Natural killer cell treated with Interleukin-12 subunit alpha and Interleukin-12 subunit beta and Interleukin-15 and Interleukin-18, amount 100 ng/mL, for 72 hours (primary cell): ENCODE measurements around the gene CNP. TPM values are rescaled to one million over a fixed set of nuclear protein-coding genes. Genes with fewer than 3 reads are reported as not detected.
"Not testable (repeated sequence)": the region's sequence is repeated elsewhere in the genome, so short reads cannot be mapped to it uniquely, and the experiment has no call there.

Experiments used
- ATAC-seq, 2 donors: fragments of 150-1000 bp; cut with Tn5 transposase in 1 of 2; sonication (Bioruptor Pico), chemical (Tn5 transposase) in 1 of 2; 2 replicates each; pipeline ENCODE4 v1.10.0; 2021
- DNase-seq: peaks from one replicate; pipeline ENCODE4 v3.0.0; 2022; ENCODE audit warnings: low spot score
- H3K27ac Mint-ChIP-seq, 2 donors: 1 replicate in 1 of 2; 2 replicates in 1 of 2; pipeline ENCODE4 v1.8.0; 2022; ENCODE audit warnings: mixed read lengths in 2 of 2, mild to moderate bottlenecking in 1 of 2, moderate library complexity in 1 of 2
- H3K27me3 Mint-ChIP-seq, 2 donors: 1 replicate in 1 of 2; 2 replicates in 1 of 2; pipeline ENCODE4 v1.8.0; 2022; ENCODE audit warnings: mixed read lengths in 2 of 2
- H3K36me3 Mint-ChIP-seq: one replicate; pipeline ENCODE4 v1.8.0; 2022; ENCODE audit warnings: mixed read lengths
- H3K4me1 Mint-ChIP-seq, 2 donors: 1 replicate in 1 of 2; 2 replicates in 1 of 2; pipeline ENCODE4 v1.8.0; 2022; ENCODE audit warnings: low read depth in 2 of 2, mixed read lengths in 2 of 2, mild to moderate bottlenecking in 1 of 2
- H3K4me3 Mint-ChIP-seq: one replicate; pipeline ENCODE4 v1.8.0; 2022; ENCODE audit warnings: mixed read lengths
- H3K9me3 Mint-ChIP-seq: 2 replicates; pipeline ENCODE4 v1.8.0; 2022; ENCODE audit warnings: mixed read lengths
- total RNA-seq, 2 donors: library from RNA; stranded (reverse); gene quantifications; one replicate each; pipeline ENCODE4 v1.2.3, GENCODE V29; 2022

Gene CNP
- total RNA-seq, 2 donors from 2014 or later, result 55.6 to 81.9 TPM

- H3K4me3 Mint-ChIP-seq, H3K9me3 Mint-ChIP-seq, ATAC-seq, H3K36me3 Mint-ChIP-seq, H3K27me3 Mint-ChIP-seq, DNase-seq: not testable (repeated sequence)
- peak overlapping the region in 1 of 2 donors; percentile 25 for H3K27ac Mint-ChIP-seq
- peaks cover 60 to 65% of the 10 kb centered on the region in 2 donors for H3K4me1 Mint-ChIP-seq
Observed at GRCh38 chr17:42013740-42014139, 47.1 kb downstream of the CNP start.

GRCh38 chr17:42016411-42016831 is 49.8 kb downstream of the CNP start:
- ATAC-seq (no peak), DNase-seq (no peak)
- peaks cover 55 to 65% of the 10 kb centered on the region in 2 donors for H3K4me1 Mint-ChIP-seq
- H3K36me3 Mint-ChIP-seq, result peaks cover 7% of the 10 kb centered on the region
- peak overlapping the region; percentile 99 for H3K27ac Mint-ChIP-seq
- no peaks in the 10 kb centered on the region for H3K9me3 Mint-ChIP-seq
- no peaks in the 10 kb centered on the region for H3K27me3 Mint-ChIP-seq
- H3K4me3 Mint-ChIP-seq, result peak overlapping the region; percentile 98

GRCh38 chr17:42016941-42017865 is 50.6 kb downstream of the CNP start, which contains the start of gene DNAJC7:
Gene DNAJC7 (minus strand): TSS chr17:42017439. CDS start chr17:42017416, 23 bp downstream.
- peaks cover 51 to 62% of the 10 kb centered on the region in 2 donors for H3K4me1 Mint-ChIP-seq
- no peaks in the 10 kb centered on the region for H3K9me3 Mint-ChIP-seq
- no peaks in the 10 kb centered on the region for H3K27me3 Mint-ChIP-seq
- peak; percentile 93 for DNase-seq
- peaks cover 7% of the 10 kb centered on the region for H3K36me3 Mint-ChIP-seq
- H3K4me3 Mint-ChIP-seq, result peak within 1 kb of the TSS; percentile 98
- ATAC-seq, result peak; percentile 94
- H3K27ac Mint-ChIP-seq, result peak within 1 kb of the TSS; percentile 99

GRCh38 chr17:42017866-42018200 is 51.2 kb downstream of the CNP start:
- Mint-ChIP-seq H3K27ac (peak overlapping the region; percentile 99), H3K4me1 (peaks cover 53 to 62% of the 10 kb centered on the region in 2 donors), H3K4me3 (peak overlapping the region; percentile 98), H3K36me3 (peaks cover 7% of the 10 kb centered on the region), H3K27me3 (no peaks in the 10 kb centered on the region), H3K9me3 (no peaks in the 10 kb centered on the region)
- DNase-seq, result no peak
- no peak for ATAC-seq

- no peaks in the 10 kb centered on the region for H3K27me3 Mint-ChIP-seq
- H3K27ac Mint-ChIP-seq, result peak overlapping the region; percentile 99
- H3K9me3 Mint-ChIP-seq, result no peaks in the 10 kb centered on the region
- peaks cover 7% of the 10 kb centered on the region for H3K36me3 Mint-ChIP-seq
- peak overlapping the region; percentile 98 for H3K4me3 Mint-ChIP-seq
- DNase-seq (no peak), ATAC-seq (no peak)
- peaks cover 50 to 58% of the 10 kb centered on the region in 2 donors for H3K4me1 Mint-ChIP-seq
Observed at GRCh38 chr17:42018339-42018738, 51.7 kb downstream of the CNP start.

- Mint-ChIP-seq H3K4me3 (peak overlapping the region; percentile 98), H3K27ac (peak overlapping the region; percentile 99), H3K9me3 (no peaks in the 10 kb centered on the region), H3K36me3 (peaks cover 7% of the 10 kb centered on the region), H3K4me1 (peaks cover 48 to 55% of the 10 kb centered on the region in 2 donors), H3K27me3 (no peaks in the 10 kb centered on the region)
- DNase-seq (no peak), ATAC-seq (no peak)
Observed at GRCh38 chr17:42018988-42019387, 52.4 kb downstream of the CNP start.

GRCh38 chr17:42019509-42020404 is 53.2 kb downstream of the CNP start, which contains the start of gene NKIRAS2:
Gene NKIRAS2 (plus strand): TSS chr17:42020090. CDS start chr17:42021578, 1,488 bp downstream.
- Mint-ChIP-seq H3K4me1 (peaks cover 49 to 58% of the 10 kb centered on the region in 2 donors), H3K27ac (peak within 1 kb of the TSS; percentile 99), H3K4me3 (peak within 1 kb of the TSS; percentile 98), H3K9me3 (no peaks in the 10 kb centered on the region), H3K36me3 (peaks cover 7% of the 10 kb centered on the region), H3K27me3 (no peaks in the 10 kb centered on the region)
- ATAC-seq (peak; percentile 85 to 90), DNase-seq (peak; percentile 97)

- not testable (repeated sequence) for H3K9me3 Mint-ChIP-seq, DNase-seq, H3K36me3 Mint-ChIP-seq, ATAC-seq, H3K27me3 Mint-ChIP-seq
- peaks cover 45 to 52% of the 10 kb centered on the region in 2 donors for H3K4me1 Mint-ChIP-seq
- peak overlapping the region; percentile 91 to 99 for H3K27ac Mint-ChIP-seq
- peak overlapping the region; percentile 98 for H3K4me3 Mint-ChIP-seq
Observed at GRCh38 chr17:42020845-42021244, 54.2 kb downstream of the CNP start.

GRCh38 chr17:42023524-42024349 is 57.1 kb downstream of the CNP start:
- Mint-ChIP-seq H3K27ac (peak overlapping the region in 1 of 2 donors; percentile 69), H3K27me3 (peaks cover 0 to 3% of the 10 kb centered on the region in 2 donors), H3K4me3 (no peak overlapping the region), H3K9me3 (no peaks in the 10 kb centered on the region), H3K4me1 (peaks cover 29 to 30% of the 10 kb centered on the region in 2 donors), H3K36me3 (no peaks in the 10 kb centered on the region)
- ATAC-seq (no peak), DNase-seq (no peak)

- H3K9me3 Mint-ChIP-seq, result no peaks in the 10 kb centered on the region
Observed at GRCh38 chr17:42025191-42025579, 58.6 kb downstream of the CNP start.

GRCh38 chr17:42025936-42026335 is 59.3 kb downstream of the CNP start:
- H3K9me3 Mint-ChIP-seq, result no peaks in the 10 kb centered on the region
- H3K4me3 Mint-ChIP-seq, result no peak overlapping the region
- peaks cover 14 to 17% of the 10 kb centered on the region in 2 donors for H3K4me1 Mint-ChIP-seq
- H3K27ac Mint-ChIP-seq, result no peak overlapping the region
- DNase-seq, result no peak
- no peak for ATAC-seq
- no peaks in the 10 kb centered on the region for H3K36me3 Mint-ChIP-seq
- H3K27me3 Mint-ChIP-seq, result peaks cover 0 to 3% of the 10 kb centered on the region in 2 donors

More at GRCh38 chr17:42025191-42025579, 58.6 kb downstream of the CNP start:
- DNase-seq (no peak), ATAC-seq (no peak)
- Mint-ChIP-seq H3K4me1 (peaks cover 19 to 21% of the 10 kb centered on the region in 2 donors), H3K27me3 (peaks cover 0 to 3% of the 10 kb centered on the region in 2 donors), H3K4me3 (no peak overlapping the region), H3K27ac (peak overlapping the region; percentile 43 to 69), H3K36me3 (no peaks in the 10 kb centered on the region)

- no peak overlapping the region for H3K4me3 Mint-ChIP-seq
- H3K4me1 Mint-ChIP-seq, result peaks cover 6 to 10% of the 10 kb centered on the region in 2 donors
- no peak overlapping the region for H3K27ac Mint-ChIP-seq
- ATAC-seq (no peak), DNase-seq (no peak)
- peaks cover 0 to 3% of the 10 kb centered on the region in 2 donors for H3K27me3 Mint-ChIP-seq
- no peaks in the 10 kb centered on the region for H3K9me3 Mint-ChIP-seq
- no peaks in the 10 kb centered on the region for H3K36me3 Mint-ChIP-seq
Observed at GRCh38 chr17:42026857-42027589, 60.4 kb downstream of the CNP start.
